ENCODE results near the gene TMPRSS6. TPM values are rescaled to one million over a fixed set of nuclear protein-coding genes. Genes with fewer than 3 reads are reported as not detected.

TMPRSS6 gene
- total and polyA plus RNA-seq, 2 of the 13 experiments (the other 11 are each of a cell fraction or from before 2014, with no cell fraction given): 4.2 to 4.8 TPM

DNA sequence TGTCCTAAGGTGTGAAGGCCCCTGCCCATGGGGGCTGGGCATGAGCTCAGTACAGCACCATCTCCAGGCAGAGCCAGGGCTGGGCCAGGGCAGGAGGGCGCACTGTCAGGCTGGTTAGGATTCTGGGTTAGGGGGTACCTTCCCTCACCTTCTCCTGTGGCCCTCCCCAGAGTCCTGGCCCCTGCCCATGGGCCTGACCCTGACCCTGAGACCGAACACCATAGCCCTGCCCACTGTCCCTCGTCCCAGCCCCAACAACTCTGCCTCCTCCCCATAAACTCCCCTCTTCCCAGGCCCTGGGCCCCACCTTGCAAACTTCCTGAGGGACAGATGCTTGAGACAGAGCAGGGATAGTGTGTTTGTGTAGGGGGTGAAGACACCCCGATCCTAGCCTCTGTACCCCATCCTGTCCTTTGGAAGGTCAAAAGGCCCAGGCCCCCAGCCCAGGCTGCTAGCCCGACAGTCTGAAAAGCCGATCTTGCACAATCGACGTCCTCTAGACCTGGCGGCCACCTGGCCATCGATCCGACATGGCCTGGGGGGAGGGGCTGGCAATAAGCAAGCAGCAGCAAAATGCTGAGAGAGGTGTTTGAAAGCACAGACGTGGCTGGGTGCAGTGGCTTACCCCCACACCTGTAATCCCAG lies 2.7 kb upstream of the TMPRSS6 start (continued):
- TF ChIP-seq RXRB (CRISPR knock-in tag; IDR thresholded peaks at IDR 0.05; ENCODE audit: borderline replicate concordance): peak; percentile 58; the same call in 1 of the 2 replicates
- TF ChIP-seq KAT8 (CRISPR knock-in tag; IDR thresholded peaks at IDR 0.05): 0 out of 2 replicates have a peak, but pooled peaks have one; percentile 20
- TF ChIP-seq HMG20A (CRISPR knock-in tag; IDR thresholded peaks at IDR 0.05; ENCODE audit: borderline replicate concordance): no peak
- peak; percentile 52; the same call in 1 of the 2 replicates for TF ChIP-seq KDM5B (CRISPR knock-in tag; IDR thresholded peaks at IDR 0.05; ENCODE audit: borderline replicate concordance)
- peak; percentile 90 for TF ChIP-seq ZNF292 (CRISPR knock-in tag; IDR thresholded peaks at IDR 0.05; ENCODE audit: borderline replicate concordance, low read depth)
- no peak for TF ChIP-seq SOX13 (IDR thresholded peaks at IDR 0.05)
- TF ChIP-seq SOX13 (CRISPR knock-in tag; conservative IDR thresholded peaks at IDR 0.05 in 1 of 2, IDR thresholded peaks at IDR 0.05 in 1 of 2): peak in 1 of 2 experiments; percentile 53; a peak in 2 of 4 replicates
- TF ChIP-seq, protein P1, sequence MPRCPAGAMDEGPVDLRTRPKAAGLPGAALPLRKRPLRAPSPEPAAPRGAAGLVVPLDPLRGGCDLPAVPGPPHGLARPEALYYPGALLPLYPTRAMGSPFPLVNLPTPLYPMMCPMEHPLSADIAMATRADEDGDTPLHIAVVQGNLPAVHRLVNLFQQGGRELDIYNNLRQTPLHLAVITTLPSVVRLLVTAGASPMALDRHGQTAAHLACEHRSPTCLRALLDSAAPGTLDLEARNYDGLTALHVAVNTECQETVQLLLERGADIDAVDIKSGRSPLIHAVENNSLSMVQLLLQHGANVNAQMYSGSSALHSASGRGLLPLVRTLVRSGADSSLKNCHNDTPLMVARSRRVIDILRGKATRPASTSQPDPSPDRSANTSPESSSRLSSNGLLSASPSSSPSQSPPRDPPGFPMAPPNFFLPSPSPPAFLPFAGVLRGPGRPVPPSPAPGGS (CRISPR knock-in tag; IDR thresholded peaks at IDR 0.05): no peak
- TF ChIP-seq, protein P2, sequence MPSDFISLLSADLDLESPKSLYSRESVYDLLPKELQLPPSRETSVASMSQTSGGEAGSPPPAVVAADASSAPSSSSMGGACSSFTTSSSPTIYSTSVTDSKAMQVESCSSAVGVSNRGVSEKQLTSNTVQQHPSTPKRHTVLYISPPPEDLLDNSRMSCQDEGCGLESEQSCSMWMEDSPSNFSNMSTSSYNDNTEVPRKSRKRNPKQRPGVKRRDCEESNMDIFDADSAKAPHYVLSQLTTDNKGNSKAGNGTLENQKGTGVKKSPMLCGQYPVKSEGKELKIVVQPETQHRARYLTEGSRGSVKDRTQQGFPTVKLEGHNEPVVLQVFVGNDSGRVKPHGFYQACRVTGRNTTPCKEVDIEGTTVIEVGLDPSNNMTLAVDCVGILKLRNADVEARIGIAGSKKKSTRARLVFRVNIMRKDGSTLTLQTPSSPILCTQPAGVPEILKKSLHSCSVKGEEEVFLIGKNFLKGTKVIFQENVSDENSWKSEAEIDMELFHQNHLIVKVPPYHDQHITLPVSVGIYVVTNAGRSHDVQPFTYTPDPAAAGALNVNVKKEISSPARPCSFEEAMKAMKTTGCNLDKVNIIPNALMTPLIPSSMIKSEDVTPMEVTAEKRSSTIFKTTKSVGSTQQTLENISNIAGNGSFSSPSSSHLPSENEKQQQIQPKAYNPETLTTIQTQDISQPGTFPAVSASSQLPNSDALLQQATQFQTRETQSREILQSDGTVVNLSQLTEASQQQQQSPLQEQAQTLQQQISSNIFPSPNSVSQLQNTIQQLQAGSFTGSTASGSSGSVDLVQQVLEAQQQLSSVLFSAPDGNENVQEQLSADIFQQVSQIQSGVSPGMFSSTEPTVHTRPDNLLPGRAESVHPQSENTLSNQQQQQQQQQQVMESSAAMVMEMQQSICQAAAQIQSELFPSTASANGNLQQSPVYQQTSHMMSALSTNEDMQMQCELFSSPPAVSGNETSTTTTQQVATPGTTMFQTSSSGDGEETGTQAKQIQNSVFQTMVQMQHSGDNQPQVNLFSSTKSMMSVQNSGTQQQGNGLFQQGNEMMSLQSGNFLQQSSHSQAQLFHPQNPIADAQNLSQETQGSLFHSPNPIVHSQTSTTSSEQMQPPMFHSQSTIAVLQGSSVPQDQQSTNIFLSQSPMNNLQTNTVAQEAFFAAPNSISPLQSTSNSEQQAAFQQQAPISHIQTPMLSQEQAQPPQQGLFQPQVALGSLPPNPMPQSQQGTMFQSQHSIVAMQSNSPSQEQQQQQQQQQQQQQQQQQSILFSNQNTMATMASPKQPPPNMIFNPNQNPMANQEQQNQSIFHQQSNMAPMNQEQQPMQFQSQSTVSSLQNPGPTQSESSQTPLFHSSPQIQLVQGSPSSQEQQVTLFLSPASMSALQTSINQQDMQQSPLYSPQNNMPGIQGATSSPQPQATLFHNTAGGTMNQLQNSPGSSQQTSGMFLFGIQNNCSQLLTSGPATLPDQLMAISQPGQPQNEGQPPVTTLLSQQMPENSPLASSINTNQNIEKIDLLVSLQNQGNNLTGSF (CRISPR knock-in tag; IDR thresholded peaks at IDR 0.05): no peak
- no peak for TF ChIP-seq ATF7-NPFF (CRISPR knock-in tag; IDR thresholded peaks at IDR 0.05; ENCODE audit: low read depth)
- TF ChIP-seq ZNF234 (CRISPR knock-in tag; conservative IDR thresholded peaks at IDR 0.05): no peak
- no peak for TF ChIP-seq ZFP1 (CRISPR knock-in tag; IDR thresholded peaks at IDR 0.05)
- no peak for TF ChIP-seq ZNF564 (CRISPR knock-in tag; IDR thresholded peaks at IDR 0.05)
- TF ChIP-seq PTBP1 (IDR thresholded peaks at IDR 0.05; ENCODE audit: low read depth, low read length, poor library complexity, severe bottlenecking): no peak
- TF ChIP-seq GATA4 (IDR thresholded peaks at IDR 0.05; ENCODE audit: borderline replicate concordance, low read depth): no peak
- no peak for TF ChIP-seq ZNF274 (CRISPR knock-in tag; IDR thresholded peaks at IDR 0.05)
- TF ChIP-seq, protein P3, sequence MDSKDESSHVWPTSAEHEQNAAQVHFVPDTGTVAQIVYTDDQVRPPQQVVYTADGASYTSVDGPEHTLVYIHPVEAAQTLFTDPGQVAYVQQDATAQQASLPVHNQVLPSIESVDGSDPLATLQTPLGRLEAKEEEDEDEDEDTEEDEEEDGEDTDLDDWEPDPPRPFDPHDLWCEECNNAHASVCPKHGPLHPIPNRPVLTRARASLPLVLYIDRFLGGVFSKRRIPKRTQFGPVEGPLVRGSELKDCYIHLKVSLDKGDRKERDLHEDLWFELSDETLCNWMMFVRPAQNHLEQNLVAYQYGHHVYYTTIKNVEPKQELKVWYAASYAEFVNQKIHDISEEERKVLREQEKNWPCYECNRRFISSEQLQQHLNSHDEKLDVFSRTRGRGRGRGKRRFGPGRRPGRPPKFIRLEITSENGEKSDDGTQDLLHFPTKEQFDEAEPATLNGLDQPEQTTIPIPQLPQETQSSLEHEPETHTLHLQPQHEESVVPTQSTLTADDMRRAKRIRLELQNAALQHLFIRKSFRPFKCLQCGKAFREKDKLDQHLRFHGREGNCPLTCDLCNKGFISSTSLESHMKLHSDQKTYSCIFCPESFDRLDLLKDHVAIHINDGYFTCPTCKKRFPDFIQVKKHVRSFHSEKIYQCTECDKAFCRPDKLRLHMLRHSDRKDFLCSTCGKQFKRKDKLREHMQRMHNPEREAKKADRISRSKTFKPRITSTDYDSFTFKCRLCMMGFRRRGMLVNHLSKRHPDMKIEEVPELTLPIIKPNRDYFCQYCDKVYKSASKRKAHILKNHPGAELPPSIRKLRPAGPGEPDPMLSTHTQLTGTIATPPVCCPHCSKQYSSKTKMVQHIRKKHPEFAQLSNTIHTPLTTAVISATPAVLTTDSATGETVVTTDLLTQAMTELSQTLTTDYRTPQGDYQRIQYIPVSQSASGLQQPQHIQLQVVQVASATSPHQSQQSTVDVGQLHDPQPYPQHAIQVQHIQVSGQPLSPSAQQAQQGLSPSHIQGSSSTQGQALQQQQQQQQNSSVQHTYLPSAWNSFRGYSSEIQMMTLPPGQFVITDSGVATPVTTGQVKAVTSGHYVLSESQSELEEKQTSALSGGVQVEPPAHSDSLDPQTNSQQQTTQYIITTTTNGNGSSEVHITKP (CRISPR knock-in tag; IDR thresholded peaks at IDR 0.05; ENCODE audit: low read depth): no peak
- no peak for TF ChIP-seq SRF (IDR thresholded peaks at IDR 0.05; ENCODE audit: low read depth, low read length)
- no peak for TF ChIP-seq AHR (CRISPR knock-in tag; IDR thresholded peaks at IDR 0.05)
- no peak for TF ChIP-seq ZNF577 (CRISPR knock-in tag; IDR thresholded peaks at IDR 0.05; ENCODE audit: borderline replicate concordance, low read depth)
- no peak for TF ChIP-seq ZNF446 (CRISPR knock-in tag; IDR thresholded peaks at IDR 0.05)
